MM.1S (cell line): ENCODE measurements around the gene GNG3.

Source experiments
- CTCF ChIP-seq: fragments of 300-600 bp; sonication (generic); IDR thresholded peaks from 2 replicates; pipeline ENCODE4 v1.5.1; 2016; ENCODE audit warnings: antibody characterized with exemption, low read length, mixed read lengths
- EZH2 ChIP-seq: fragments of 300-600 bp; sonication (generic); optimal IDR thresholded peaks from 2 replicates; pipeline ENCODE3; 2017; ENCODE audit warnings: low read depth, mild to moderate bottlenecking, antibody characterized with exemption, low read length, mixed read lengths
- EZH2phosphoT487 ChIP-seq: fragments of 300-600 bp; sonication (generic); IDR thresholded peaks from 2 replicates; pipeline ENCODE4 v1.6.1; 2018; ENCODE audit warnings: antibody characterized with exemption, low read length

DNA sequence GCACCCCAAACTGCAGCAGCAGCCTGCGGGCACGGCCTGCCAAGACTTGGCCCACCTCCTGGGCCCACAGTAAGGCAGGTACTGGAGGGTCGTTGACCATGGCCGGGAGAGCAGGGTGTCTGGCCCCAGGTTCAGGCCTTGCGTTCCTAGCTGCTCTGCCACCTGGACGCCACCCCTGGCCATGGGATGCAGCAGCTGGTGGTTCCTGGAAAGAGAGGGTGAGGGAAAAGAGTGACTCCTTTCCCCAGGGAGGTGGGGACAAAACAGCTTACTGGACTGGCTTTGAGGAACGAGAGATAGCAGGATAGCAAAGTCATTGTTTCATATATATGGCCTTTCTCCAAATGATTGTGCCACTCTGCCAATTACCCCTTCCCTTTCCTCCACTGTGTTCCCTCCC is 2.1 kb upstream of the GNG3 start:
- TF ChIP-seq CTCF (no peak), EZH2 (no peak), EZH2phosphoT487 (no peak)
